Stimulated activated CD4-positive, alpha-beta T cell treated with anti-CD3 and anti-CD28 coated beads, Interleukin-4, amount 100 ng/mL, for 48 hours (primary cell): ENCODE results near the gene FHIT.

Experiments
- DNase-seq, 2 donors: peaks; one replicate each; pipeline ENCODE4 v3.0.0-alpha.2; 2020; ENCODE audit warnings: low read depth in 2 of 2

Gene FHIT

GRCh38 chr3:60841355-60841754 lies 409.9 kb downstream of the FHIT start:
- no peak for DNase-seq

- DNase-seq: no peak
Measured at GRCh38 chr3:60839246-60839645, 412.0 kb downstream of the FHIT start.

- no peak for DNase-seq
Measured at GRCh38 chr3:60835796-60836195, 415.5 kb downstream of the FHIT start.

GRCh38 chr3:60829058-60829457 lies 422.2 kb downstream of the FHIT start:
- no peak for DNase-seq

GRCh38 chr3:60827666-60828065 lies 423.6 kb downstream of the FHIT start:
- DNase-seq: no peak

- DNase-seq: no peak
Measured at GRCh38 chr3:60826511-60826910, 424.7 kb downstream of the FHIT start.

- no peak for DNase-seq
Measured at GRCh38 chr3:60812502-60812901, 438.8 kb downstream of the FHIT start.

- DNase-seq: no peak
Measured at GRCh38 chr3:60810881-60811280, 440.4 kb downstream of the FHIT start.

- no peak for DNase-seq
Measured at GRCh38 chr3:60809857-60810610, 441.2 kb downstream of the FHIT start.

GRCh38 chr3:60803216-60804173 lies 447.8 kb downstream of the FHIT start:
- no peak for DNase-seq

- no peak for DNase-seq
Measured at GRCh38 chr3:60801307-60801706, 449.9 kb downstream of the FHIT start.

GRCh38 chr3:60798456-60798855 lies 452.8 kb downstream of the FHIT start:
- no peak for DNase-seq

GRCh38 chr3:60792249-60792852 lies 458.9 kb downstream of the FHIT start:
- DNase-seq: no peak

- no peak for DNase-seq
Measured at GRCh38 chr3:60788185-60788584, 463.1 kb downstream of the FHIT start.

- DNase-seq: no peak
Measured at GRCh38 chr3:60781935-60782334, 469.3 kb downstream of the FHIT start.

- no peak for DNase-seq
Measured at GRCh38 chr3:60779637-60780036, 471.6 kb downstream of the FHIT start.

- DNase-seq: no peak
Measured at GRCh38 chr3:60775985-60776384, 475.3 kb downstream of the FHIT start.

- DNase-seq: no peak
Measured at GRCh38 chr3:60774617-60775016, 476.6 kb downstream of the FHIT start.

- DNase-seq: no peak
Measured at GRCh38 chr3:60772584-60772983, 478.7 kb downstream of the FHIT start.

GRCh38 chr3:60771766-60772165 lies 479.5 kb downstream of the FHIT start:
- DNase-seq: no peak

GRCh38 chr3:60770532-60770931 lies 480.7 kb downstream of the FHIT start:
- no peak for DNase-seq

GRCh38 chr3:60767536-60767935 lies 483.7 kb downstream of the FHIT start:
- no peak for DNase-seq
